ENCODE measurements around the gene FLVCR2. TPM values are rescaled to one million over a fixed set of nuclear protein-coding genes. Genes with fewer than 3 reads are reported as not detected.

The FLVCR2 gene
- total RNA-seq, 4 donors from 2014 or later, result 4.3 to 9.1 (median 6.3) TPM

- DNase-seq, result no peak
- no peaks in the 10 kb centered on the region for H3K27me3 ChIP-seq
- intact Hi-C loops (cut with DNase I), result no loop called here
- no peak overlapping the region for H3K27ac ChIP-seq
- H3K4me1 ChIP-seq, result no peaks in the 10 kb centered on the region
- H3K4me3 ChIP-seq (replicated peaks in 1 of 3), result no peak overlapping the region
- no peak for TF ChIP-seq POLR2A (IDR thresholded peaks at IDR 0.05)
- TF ChIP-seq, protein P1, sequence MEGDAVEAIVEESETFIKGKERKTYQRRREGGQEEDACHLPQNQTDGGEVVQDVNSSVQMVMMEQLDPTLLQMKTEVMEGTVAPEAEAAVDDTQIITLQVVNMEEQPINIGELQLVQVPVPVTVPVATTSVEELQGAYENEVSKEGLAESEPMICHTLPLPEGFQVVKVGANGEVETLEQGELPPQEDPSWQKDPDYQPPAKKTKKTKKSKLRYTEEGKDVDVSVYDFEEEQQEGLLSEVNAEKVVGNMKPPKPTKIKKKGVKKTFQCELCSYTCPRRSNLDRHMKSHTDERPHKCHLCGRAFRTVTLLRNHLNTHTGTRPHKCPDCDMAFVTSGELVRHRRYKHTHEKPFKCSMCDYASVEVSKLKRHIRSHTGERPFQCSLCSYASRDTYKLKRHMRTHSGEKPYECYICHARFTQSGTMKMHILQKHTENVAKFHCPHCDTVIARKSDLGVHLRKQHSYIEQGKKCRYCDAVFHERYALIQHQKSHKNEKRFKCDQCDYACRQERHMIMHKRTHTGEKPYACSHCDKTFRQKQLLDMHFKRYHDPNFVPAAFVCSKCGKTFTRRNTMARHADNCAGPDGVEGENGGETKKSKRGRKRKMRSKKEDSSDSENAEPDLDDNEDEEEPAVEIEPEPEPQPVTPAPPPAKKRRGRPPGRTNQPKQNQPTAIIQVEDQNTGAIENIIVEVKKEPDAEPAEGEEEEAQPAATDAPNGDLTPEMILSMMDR (IDR thresholded peaks at IDR 0.05), result no peak
- no peaks in the 10 kb centered on the region for H3K36me3 ChIP-seq
- H3K9me3 ChIP-seq, result no peaks in the 10 kb centered on the region
- WGBS, 2 donors, result 66 to 72% methylated on average over 6 to 7 of the region's 7 CpGs
Measured at GRCh38 chr14:75548544-75548943, 29.9 kb upstream of the FLVCR2 start.

- TF ChIP-seq, protein P1 (IDR thresholded peaks at IDR 0.05), result no peak
- no peak for TF ChIP-seq POLR2A (IDR thresholded peaks at IDR 0.05)
- no peaks in the 10 kb centered on the region for H3K9me3 ChIP-seq
- DNase-seq, result no peak
- H3K4me3 ChIP-seq (replicated peaks in 1 of 3), result no peak overlapping the region
- H3K27ac ChIP-seq, result no peak overlapping the region
- 85 to 90% methylated on average over 5 of the region's 5 CpGs for WGBS, 2 donors
- H3K36me3 ChIP-seq, result no peaks in the 10 kb centered on the region
- no peaks in the 10 kb centered on the region for H3K27me3 ChIP-seq
- H3K4me1 ChIP-seq, result no peaks in the 10 kb centered on the region
- intact Hi-C loops (cut with DNase I), result no loop called here
Measured at GRCh38 chr14:75549169-75549568, 29.3 kb upstream of the FLVCR2 start.

DNA sequence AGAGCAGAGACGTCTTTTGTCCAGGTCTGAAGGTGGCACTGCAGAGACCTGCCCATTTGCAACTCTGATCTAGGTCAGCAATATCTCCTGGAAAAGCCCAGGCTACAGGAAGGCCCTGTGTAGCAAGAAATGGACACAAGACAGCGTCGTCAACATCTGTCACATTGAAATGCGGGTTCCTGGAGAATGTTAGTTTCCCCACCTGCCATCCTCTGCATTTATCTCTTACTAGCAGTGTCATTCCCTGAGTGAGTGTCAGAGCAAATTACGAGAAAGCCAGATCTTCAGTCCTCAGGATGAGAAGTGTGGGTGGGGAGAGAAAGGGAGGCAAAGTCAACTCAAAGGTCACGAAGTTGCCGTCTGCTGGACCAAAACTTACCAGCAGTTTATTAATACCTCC, 27.4 kb upstream of the FLVCR2 start:
- Histone ChIP-seq H3K27me3 (no peaks in the 10 kb centered on the region), H3K36me3 (no peaks in the 10 kb centered on the region), H3K9me3 (no peaks in the 10 kb centered on the region), H3K27ac (no peak overlapping the region), H3K4me3 (replicated peaks in 1 of 3) (no peak overlapping the region), H3K4me1 (no peaks in the 10 kb centered on the region)
- 86 to 93% methylated on average over 7 of the region's 7 CpGs for WGBS, 2 donors
- intact Hi-C loops (cut with DNase I), result loop anchor here (10.0 kb wide), 1 partner anchor 56 kb away; no protein-coding TSS in a partner anchor
- no peak for DNase-seq
- TF ChIP-seq, protein P1 (IDR thresholded peaks at IDR 0.05), result no peak
- TF ChIP-seq POLR2A (IDR thresholded peaks at IDR 0.05), result no peak

- Histone ChIP-seq H3K9me3 (no peaks in the 10 kb centered on the region), H3K27ac (no peak overlapping the region), H3K36me3 (no peaks in the 10 kb centered on the region), H3K27me3 (no peaks in the 10 kb centered on the region), H3K4me3 (replicated peaks in 1 of 3) (no peak overlapping the region), H3K4me1 (no peaks in the 10 kb centered on the region)
- TF ChIP-seq POLR2A (IDR thresholded peaks at IDR 0.05), result no peak
- TF ChIP-seq, protein P1 (IDR thresholded peaks at IDR 0.05), result no peak
- intact Hi-C loops (cut with DNase I), result loop anchor here (10.0 kb wide), 1 partner anchor 58 kb away; no protein-coding TSS in a partner anchor
- 94 to 97% methylated on average over 6 of the region's 6 CpGs for WGBS, 2 donors
- no peak for DNase-seq
Measured at GRCh38 chr14:75553157-75553556, 25.3 kb upstream of the FLVCR2 start.

DNA sequence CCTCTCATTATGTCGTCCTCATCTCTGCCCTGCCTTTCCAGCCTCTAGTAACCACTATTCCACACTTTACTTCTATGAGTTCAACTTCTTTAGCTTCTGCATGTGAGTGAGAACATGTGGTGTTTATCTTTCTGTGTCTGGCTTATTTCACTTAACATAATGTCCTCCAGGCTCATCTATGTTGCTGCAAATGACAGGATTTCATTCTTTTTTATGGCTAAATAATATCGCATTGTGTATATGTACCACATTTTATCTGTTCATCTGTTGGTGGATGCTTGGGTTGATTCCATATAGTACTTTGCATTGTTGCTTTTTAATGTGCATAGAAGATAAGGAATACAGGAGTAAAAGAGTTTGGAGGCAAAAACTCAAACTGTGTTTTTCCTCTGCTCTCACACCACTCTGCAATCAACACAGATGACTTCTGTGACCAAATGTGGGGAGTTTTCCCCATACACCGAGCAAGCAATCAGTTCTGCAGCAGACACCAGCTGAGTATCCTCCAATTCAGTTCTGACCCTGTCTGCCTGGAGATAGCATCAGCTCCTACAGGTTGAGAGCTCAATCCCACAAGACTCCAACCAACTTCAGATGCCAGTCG, 24.6 kb upstream of the FLVCR2 start:
- H3K36me3 ChIP-seq, result no peaks in the 10 kb centered on the region
- no peak for TF ChIP-seq POLR2A (IDR thresholded peaks at IDR 0.05)
- TF ChIP-seq, protein P1 (IDR thresholded peaks at IDR 0.05), result no peak
- DNase-seq, result no peak

More for the DNA sequence above, 24.6 kb upstream of the FLVCR2 start:
- intact Hi-C loops (cut with DNase I), result loop anchor here (10.0 kb wide), 1 partner anchor 59 kb away; no protein-coding TSS in a partner anchor
- Histone ChIP-seq H3K4me1 (no peaks in the 10 kb centered on the region), H3K4me3 (replicated peaks in 1 of 3) (no peak overlapping the region), H3K27ac (no peak overlapping the region), H3K27me3 (no peaks in the 10 kb centered on the region), H3K9me3 (no peaks in the 10 kb centered on the region)
- 72 to 80% methylated on average over 4 of the region's 4 CpGs for WGBS, 2 donors
